HG03565 (cell line): ENCODE results near the gene CELF5.
"Not testable (repeated sequence)": the region's sequence is repeated elsewhere in the genome, so short reads cannot be mapped to it uniquely, and the experiment has no call there.

Experiments
- ATAC-seq: cut with Tn5 transposase; IDR thresholded peaks from one replicate; pipeline ENCODE4 v1.9.1; 2021; ENCODE audit warnings: mild to moderate bottlenecking, moderate library complexity; ENCODE audit not compliant: unreplicated experiment

Gene CELF5

GRCh38 chr19:3336680-3337523, 112.4 kb downstream of the CELF5 start:
- no peak for ATAC-seq

- ATAC-seq, result no peak
Observed at GRCh38 chr19:3338541-3339181, 114.2 kb downstream of the CELF5 start.

- no peak for ATAC-seq
Observed at GRCh38 chr19:3340340-3340739, 115.9 kb downstream of the CELF5 start.

- no peak for ATAC-seq
Observed at GRCh38 chr19:3342246-3342645, 117.8 kb downstream of the CELF5 start.

GRCh38 chr19:3342962-3343361, 118.5 kb downstream of the CELF5 start:
- ATAC-seq, result not testable (repeated sequence)

GRCh38 chr19:3343619-3344502, 119.4 kb downstream of the CELF5 start:
- ATAC-seq, result no peak

- no peak for ATAC-seq
Observed at GRCh38 chr19:3344608-3345598, 120.4 kb downstream of the CELF5 start.

- no peak for ATAC-seq
Observed at GRCh38 chr19:3345850-3346460, 121.5 kb downstream of the CELF5 start.
